ENCODE results near the gene LARGE1.

LARGE1 gene

DNA sequence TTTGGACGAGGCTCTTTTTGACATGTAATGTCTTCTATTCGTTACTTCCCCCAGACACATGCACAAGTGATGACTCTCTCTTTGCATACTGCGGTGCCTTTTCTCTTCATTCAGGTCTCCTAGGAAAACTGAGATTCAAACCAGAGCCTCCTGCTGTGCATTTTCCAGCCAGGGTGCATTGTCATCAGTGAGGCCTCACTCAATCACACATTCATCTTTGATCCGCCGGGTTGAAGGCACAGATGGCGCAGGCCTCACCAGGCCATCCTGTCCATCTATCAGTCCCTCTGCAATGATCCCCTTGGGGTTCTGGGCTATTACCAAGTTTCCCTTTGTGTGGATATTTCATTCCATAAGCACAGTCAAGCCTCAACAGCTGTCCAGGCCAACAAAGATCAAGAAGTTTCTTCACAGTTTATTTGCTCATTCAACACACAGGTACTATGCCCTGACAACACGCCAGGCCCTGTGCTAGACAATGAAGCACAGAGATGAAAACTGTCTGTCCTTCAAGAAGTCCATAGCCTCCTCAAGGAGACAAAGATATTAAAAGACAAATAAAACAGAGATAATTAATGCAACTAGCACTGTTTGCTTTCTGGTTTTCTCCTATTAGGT lies 107.8 kb downstream of the LARGE1 start:
- no peak overlapping the region for H3K4me3 ChIP-seq (ENCODE audit: low read length, poor library complexity, severe bottlenecking)
- no peaks in the 10 kb centered on the region for H3K27me3 ChIP-seq (ENCODE audit: insufficient read depth, low read length, poor library complexity, severe bottlenecking)
- H3K9me2 ChIP-seq (replicated peaks; ENCODE audit: low read depth, low read length): no peaks in the 10 kb centered on the region
- H3K79me2 ChIP-seq (ENCODE audit: insufficient read depth, low read length): no peaks in the 10 kb centered on the region
- no peak overlapping the region for H3K9ac ChIP-seq (ENCODE audit: low read depth, low read length, poor library complexity, severe bottlenecking)
- TF ChIP-seq EZH2phosphoT487 (IDR thresholded peaks at IDR 0.05; ENCODE audit: borderline replicate concordance): no peak
- TF ChIP-seq, protein P1, sequence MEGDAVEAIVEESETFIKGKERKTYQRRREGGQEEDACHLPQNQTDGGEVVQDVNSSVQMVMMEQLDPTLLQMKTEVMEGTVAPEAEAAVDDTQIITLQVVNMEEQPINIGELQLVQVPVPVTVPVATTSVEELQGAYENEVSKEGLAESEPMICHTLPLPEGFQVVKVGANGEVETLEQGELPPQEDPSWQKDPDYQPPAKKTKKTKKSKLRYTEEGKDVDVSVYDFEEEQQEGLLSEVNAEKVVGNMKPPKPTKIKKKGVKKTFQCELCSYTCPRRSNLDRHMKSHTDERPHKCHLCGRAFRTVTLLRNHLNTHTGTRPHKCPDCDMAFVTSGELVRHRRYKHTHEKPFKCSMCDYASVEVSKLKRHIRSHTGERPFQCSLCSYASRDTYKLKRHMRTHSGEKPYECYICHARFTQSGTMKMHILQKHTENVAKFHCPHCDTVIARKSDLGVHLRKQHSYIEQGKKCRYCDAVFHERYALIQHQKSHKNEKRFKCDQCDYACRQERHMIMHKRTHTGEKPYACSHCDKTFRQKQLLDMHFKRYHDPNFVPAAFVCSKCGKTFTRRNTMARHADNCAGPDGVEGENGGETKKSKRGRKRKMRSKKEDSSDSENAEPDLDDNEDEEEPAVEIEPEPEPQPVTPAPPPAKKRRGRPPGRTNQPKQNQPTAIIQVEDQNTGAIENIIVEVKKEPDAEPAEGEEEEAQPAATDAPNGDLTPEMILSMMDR (conservative IDR thresholded peaks at IDR 0.05; ENCODE audit: low read length): no peak
- H3K4me2 ChIP-seq (ENCODE audit: low read depth, low read length, poor library complexity, severe bottlenecking): no peak overlapping the region
- H3K4me1 ChIP-seq (ENCODE audit: insufficient read depth, low read length, poor library complexity, severe bottlenecking): no peaks in the 10 kb centered on the region
- H3K36me3 ChIP-seq (ENCODE audit: insufficient read depth, low read length): no peaks in the 10 kb centered on the region
- no peaks in the 10 kb centered on the region for H3F3A ChIP-seq (ENCODE audit: low read depth)
- no peaks in the 10 kb centered on the region for H4K20me1 ChIP-seq (ENCODE audit: insufficient read depth, low read length, poor library complexity, severe bottlenecking)
- H3K9me3 ChIP-seq (ENCODE audit: insufficient read depth, low read depth, low read length): peaks cover 8% of the 10 kb centered on the region; the same call in 1 of the 2 replicates
- no peak overlapping the region for H2AFZ ChIP-seq (ENCODE audit: low read length)

DNA sequence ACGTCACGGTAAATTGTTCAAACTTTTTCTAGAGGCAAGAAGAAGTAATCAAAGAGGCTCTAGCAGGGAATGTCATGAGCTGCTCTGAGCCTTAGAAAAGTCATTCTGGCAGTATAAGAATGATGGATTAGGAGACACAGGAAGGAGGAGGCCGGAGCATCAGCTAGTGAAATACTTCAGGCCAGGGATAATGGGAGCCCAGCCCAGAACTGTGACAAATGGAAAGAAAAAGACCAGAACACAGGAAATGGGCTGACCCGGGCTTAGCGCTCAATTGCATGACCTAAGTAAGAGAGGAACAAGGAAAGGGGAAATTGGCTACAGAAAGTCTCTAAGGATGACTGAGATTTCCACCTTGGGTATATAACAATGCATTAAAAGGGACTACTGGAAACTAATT lies 108.6 kb downstream of the LARGE1 start:
- Histone ChIP-seq H3K36me3 (ENCODE audit: insufficient read depth, low read length) (no peaks in the 10 kb centered on the region), H3K4me2 (ENCODE audit: low read depth, low read length, poor library complexity, severe bottlenecking) (no peak overlapping the region), H4K20me1 (ENCODE audit: insufficient read depth, low read length, poor library complexity, severe bottlenecking) (no peaks in the 10 kb centered on the region), H3K4me3 (ENCODE audit: low read length, poor library complexity, severe bottlenecking) (no peak overlapping the region), H3K9me2 (replicated peaks; ENCODE audit: low read depth, low read length) (no peaks in the 10 kb centered on the region), H3K4me1 (ENCODE audit: insufficient read depth, low read length, poor library complexity, severe bottlenecking) (no peaks in the 10 kb centered on the region), H3K79me2 (ENCODE audit: insufficient read depth, low read length) (no peaks in the 10 kb centered on the region), H3K9ac (ENCODE audit: low read depth, low read length, poor library complexity, severe bottlenecking) (no peak overlapping the region), H3K27me3 (ENCODE audit: insufficient read depth, low read length, poor library complexity, severe bottlenecking) (no peaks in the 10 kb centered on the region), H2AFZ (ENCODE audit: low read length) (no peak overlapping the region), H3K9me3 (ENCODE audit: insufficient read depth, low read depth, low read length) (peaks cover 6% of the 10 kb centered on the region; the same call in 1 of the 2 replicates), H3F3A (ENCODE audit: low read depth) (no peaks in the 10 kb centered on the region)
- TF ChIP-seq, protein P1 (conservative IDR thresholded peaks at IDR 0.05; ENCODE audit: low read length): no peak
- no peak for TF ChIP-seq EZH2phosphoT487 (IDR thresholded peaks at IDR 0.05; ENCODE audit: borderline replicate concordance)

DNA sequence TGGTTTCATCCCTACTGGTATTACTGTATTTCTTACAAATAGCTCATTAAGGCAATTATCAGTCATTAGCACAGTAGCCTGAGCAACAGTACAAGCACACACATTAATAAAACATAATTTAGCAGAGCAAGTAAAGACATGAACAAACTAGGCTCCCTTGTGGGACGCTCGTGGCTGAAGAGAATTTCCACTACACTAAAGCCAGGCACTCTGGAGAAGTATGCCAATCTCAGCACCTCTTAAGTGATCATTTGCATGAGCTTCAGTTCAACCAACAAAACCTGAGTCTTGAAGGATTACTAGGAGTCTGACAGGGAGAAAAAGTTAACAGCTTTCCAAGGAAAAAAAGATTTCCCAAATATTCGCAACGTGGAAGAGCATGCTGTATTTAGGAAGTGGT lies 109.1 kb downstream of the LARGE1 start:
- H3K4me2 ChIP-seq (ENCODE audit: low read depth, low read length, poor library complexity, severe bottlenecking): no peak overlapping the region
- H3K79me2 ChIP-seq (ENCODE audit: insufficient read depth, low read length): no peaks in the 10 kb centered on the region
- H3F3A ChIP-seq (ENCODE audit: low read depth): no peaks in the 10 kb centered on the region
- TF ChIP-seq EZH2phosphoT487 (IDR thresholded peaks at IDR 0.05; ENCODE audit: borderline replicate concordance): no peak
- TF ChIP-seq, protein P1 (conservative IDR thresholded peaks at IDR 0.05; ENCODE audit: low read length): no peak
- no peaks in the 10 kb centered on the region for H3K36me3 ChIP-seq (ENCODE audit: insufficient read depth, low read length)
- H4K20me1 ChIP-seq (ENCODE audit: insufficient read depth, low read length, poor library complexity, severe bottlenecking): no peaks in the 10 kb centered on the region
- no peak overlapping the region for H2AFZ ChIP-seq (ENCODE audit: low read length)
- peaks cover 6% of the 10 kb centered on the region; the same call in 1 of the 2 replicates for H3K9me3 ChIP-seq (ENCODE audit: insufficient read depth, low read depth, low read length)
- no peak overlapping the region for H3K4me3 ChIP-seq (ENCODE audit: low read length, poor library complexity, severe bottlenecking)
- H3K4me1 ChIP-seq (ENCODE audit: insufficient read depth, low read length, poor library complexity, severe bottlenecking): no peaks in the 10 kb centered on the region
- no peaks in the 10 kb centered on the region for H3K27me3 ChIP-seq (ENCODE audit: insufficient read depth, low read length, poor library complexity, severe bottlenecking)
- no peak overlapping the region for H3K9ac ChIP-seq (ENCODE audit: low read depth, low read length, poor library complexity, severe bottlenecking)
- H3K9me2 ChIP-seq (replicated peaks; ENCODE audit: low read depth, low read length): no peaks in the 10 kb centered on the region
